AML-193 (cell line): ENCODE measurements around the gene WDR70.

ENCODE experiments used
- DNase-seq, 2 experiments: peaks; one replicate each; lab custom pipeline; 2025; lab: John Stamatoyannopoulos, UW

WDR70 gene

DNA sequence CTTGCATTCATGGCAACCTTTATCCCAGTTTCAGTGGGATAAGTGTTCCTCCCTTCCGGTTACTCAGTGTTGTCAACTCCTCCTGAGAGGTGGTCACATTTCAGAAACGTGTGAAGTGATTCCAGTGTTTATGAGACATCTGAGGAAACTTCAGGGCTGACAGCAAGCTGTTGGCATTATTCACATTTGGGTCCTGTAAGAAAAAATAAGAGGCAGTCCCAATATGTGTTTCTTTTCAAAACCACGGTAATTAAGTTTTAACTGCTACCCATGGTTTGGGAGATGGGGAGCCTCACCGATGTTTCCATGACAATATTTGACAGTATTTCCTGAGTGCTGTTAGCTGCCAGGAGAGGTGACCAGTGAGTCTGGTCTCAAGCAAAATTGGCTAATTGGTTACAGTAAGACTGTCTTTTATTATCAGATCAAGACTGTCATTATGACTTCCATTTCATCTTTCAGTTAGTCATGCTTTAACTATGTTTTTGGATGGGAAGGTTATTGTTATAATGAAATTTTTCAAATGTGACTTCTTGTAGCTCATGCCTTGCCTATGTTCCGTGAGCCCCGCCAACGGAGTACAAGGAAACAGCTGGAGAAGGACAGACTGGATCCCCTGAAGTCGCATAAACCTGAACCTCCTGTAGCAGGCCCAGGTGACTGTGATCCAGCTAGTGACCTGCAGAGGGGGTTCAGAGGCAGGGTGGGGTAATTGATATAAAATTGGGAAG is 345.4 kb downstream of the WDR70 start:
- no peak for DNase-seq

DNA sequence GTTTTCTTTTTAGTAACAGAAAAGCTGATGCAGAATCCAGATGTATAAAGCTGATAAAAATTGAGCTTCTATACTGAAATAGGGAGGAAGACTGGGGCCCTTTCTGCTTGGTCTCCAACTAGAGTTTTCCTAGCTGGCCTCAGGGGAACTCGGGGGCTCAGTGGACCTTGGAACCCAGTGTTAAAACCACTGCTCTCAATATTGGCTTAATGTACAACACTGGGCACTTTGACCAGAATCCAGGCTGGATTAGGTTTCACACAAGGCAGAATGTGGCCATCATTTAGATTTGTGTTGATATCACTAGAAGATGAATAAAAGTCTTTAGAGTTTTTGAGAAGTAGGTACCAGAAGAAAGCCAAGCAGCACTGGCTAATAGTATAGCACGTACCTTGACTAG is 346.1 kb downstream of the WDR70 start:
- DNase-seq, result no peak

GRCh38 chr5:37727238-37727637 is 348.1 kb downstream of the WDR70 start:
- DNase-seq, result no peak

- no peak for DNase-seq
These were observed 351.9 kb downstream of the WDR70 start for GRCh38 chr5:37730896-37731455.

DNA sequence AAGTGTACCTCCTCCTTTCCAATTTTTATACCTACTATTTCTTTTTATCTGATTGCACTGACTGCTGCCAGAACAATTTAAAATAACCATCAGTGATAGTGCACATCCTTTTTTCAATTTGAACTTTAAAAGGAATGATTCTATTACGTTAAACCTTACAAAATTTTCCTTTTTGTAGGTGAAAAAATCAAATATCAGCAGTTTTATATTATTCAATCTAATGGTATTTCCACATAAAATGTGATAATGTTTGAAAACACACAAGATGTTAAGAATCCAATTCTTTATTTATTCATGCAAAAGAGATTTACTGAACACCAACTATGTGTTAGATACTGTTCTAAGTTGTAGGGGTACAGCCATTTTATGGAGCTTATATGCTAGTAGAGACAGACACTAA is 355.0 kb downstream of the WDR70 start:
- no peak for DNase-seq

GRCh38 chr5:37735649-37736347 is 356.7 kb downstream of the WDR70 start:
- DNase-seq, result no peak

DNA sequence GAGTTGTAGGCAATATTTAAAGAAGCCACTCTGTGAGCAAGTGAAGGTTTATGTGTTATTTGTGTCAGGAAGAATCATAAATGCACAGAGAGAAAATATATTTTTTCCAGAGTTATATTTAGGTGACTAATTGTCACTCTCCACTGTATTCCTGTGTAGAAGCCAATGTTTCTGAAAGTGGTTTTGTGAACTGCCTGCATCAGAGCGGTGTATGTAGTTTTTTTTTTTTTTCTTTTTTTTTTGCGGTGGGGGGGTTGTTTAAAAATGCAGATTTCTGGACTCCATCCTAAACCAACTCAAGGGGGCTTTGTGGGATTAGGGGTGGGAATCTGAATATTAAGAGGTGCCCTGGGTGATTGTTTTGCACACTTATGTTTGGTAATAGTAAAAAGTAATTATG is 357.3 kb downstream of the WDR70 start:
- no peak for DNase-seq

DNA sequence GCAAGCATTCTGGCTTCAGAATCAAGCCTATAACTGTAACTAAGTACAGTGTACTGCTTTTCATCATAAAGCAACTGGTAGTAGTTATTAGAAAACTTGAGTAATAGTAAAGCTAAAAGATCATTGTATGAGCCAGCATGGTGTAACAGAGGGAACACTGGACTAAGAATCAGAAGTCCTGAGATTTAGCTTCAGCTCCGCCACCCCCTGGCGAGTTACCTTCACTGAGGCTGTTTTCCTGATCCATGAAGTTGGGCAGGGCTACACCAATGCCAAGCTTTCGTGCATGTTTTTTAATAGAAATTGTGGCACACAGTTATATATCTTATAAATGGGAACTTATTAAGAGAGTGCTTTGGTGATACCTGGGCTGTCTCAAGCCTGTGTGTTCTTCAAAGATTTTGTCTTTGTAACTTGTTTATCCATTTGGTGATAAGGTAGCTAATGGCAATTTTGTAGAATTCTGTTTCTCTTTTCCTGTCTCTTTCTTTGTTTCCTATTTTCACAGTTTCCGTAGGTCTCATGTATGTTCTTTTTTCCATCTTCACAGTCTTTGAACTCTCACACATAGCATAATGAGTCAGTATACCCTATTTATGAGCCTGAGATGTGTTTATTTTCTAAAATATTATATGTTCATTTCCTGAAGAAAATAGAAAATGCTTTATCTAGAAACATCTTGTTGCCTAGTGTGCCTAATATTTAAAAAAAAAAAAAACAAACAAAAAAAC is 358.4 kb downstream of the WDR70 start:
- no peak for DNase-seq

DNA sequence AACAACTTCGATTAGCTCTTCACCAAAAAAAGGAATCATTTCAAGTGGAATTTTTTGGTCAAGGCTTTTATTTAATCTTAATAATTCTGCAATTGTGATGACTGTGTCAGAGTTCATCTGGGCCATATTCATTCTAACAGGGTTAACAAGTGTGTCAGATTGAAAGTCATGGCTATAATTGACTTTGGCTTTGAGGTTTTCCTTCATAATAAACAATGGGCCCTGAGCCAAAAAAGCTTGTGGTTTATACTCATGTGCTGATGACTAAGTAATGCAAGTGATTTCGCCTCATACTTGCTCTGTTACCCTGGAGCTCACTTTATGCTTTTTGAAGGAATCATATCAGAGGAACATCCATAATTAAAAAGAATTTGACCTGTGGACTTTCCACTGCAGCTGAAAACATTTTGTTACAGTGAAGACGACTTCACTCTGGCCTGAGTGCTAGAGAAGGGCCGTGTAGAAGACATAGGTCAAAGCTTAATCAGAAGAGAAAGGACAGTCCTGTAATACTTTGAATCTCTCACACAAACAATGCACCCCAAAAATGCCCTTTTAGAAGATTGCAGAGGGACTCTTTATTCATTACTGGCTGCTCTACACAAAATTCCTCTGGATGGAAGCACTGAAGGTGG is 359.1 kb downstream of the WDR70 start:
- peak in 1 of 2 experiments; percentile 14 for DNase-seq

DNA sequence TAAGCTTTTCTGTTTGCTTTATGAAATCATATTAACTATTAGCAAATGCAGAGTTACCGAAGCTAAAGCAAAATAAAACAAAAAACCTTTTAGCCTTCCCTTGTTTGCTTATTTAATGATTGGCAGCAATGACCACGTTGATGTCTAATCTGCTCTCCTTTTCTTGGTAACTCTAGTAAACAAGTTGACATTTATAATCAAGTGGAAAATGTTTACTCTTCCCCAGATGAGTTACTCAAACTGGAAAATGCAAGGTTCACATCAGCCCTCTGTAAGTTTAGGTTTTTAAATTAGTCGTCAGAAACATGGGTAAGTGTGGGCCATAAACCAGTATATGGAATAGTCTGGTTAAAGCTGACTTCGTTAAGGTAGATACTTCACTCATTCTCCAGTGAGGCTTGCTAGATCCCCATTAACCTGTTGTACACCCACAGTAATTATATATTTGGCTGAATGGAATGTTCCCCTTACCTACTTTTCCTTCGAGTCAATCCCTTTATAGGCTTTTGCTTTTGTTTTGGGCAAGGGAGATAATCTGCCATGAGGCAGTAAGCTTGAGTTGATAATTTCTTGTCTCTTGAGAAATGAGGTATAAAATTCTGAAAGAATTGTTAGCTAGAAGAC is 359.9 kb downstream of the WDR70 start:
- no peak for DNase-seq

GRCh38 chr5:37739817-37740261 is 360.7 kb downstream of the WDR70 start:
- DNase-seq, result no peak

DNA sequence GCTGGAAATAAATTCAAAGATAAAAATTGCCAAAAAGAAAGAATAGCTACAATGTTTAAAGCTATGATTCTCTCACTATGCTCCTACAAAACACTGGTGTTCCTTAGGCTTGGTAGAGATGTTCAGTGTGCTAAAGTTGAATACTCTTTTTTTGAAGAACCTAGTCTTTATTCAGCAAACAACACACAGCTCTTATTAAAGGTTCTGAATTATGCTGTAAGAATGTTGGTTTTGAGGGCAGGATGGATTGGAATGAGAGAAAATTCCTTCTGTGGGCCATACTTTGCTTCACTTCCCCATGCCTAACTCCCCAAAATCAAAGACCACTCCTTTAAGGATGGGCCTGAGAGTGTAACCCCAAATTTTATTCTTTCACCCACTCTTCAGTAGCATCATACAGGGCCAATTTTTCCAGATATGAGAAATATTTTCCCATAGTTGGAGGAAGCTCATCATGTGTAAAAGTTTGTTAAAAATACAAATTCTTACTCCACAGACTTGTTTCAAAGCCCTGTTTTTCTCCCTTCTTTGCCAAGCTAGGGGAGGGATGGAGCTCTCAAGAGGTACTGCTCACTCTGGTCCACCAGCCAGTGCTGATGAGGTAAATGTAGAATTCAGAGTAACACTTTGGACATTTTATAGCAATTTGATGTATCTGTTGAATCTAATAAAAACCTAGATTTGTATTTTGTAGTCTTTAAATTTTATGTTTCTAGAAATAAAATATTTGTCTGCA is 361.4 kb downstream of the WDR70 start:
- no peak for DNase-seq

DNA sequence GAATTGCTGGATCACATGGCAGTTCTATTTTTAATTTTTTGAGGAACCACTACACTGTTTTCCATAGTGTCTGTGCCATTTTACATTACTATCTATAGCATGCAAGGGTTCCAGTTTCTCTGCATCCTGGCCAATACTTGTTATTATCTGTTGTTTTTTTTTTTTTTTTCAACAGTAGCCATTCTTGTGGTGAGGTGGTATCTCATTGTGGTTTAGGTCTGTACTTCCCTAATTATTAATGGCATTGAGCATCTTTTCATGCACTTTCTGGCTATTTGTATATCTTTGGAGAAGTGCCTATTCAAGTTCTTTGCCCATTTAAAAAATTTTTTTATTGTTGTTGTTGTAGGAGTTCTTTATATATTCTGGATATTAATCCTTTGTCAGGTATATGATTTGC is 363.0 kb downstream of the WDR70 start:
- DNase-seq, result peak in 1 of 2 experiments; percentile 3

DNA sequence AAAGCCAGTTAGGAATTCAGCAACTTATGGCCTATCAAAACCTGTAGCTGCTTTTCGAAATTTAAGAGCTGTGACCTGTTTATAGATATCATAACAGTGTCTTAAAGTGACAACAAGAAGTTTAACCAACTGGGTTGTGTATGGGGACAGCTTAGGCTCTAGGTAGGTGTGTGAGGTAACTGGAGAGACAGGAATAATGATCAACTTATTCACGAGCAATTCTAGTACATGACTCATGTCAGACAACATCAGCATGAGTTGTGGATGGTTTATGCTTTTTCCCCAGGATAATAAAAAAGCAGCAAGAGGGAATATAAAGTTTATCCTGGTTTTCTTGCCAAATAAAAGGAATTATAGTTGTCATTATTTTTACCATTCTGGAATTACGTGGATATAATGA is 372.1 kb downstream of the WDR70 start:
- DNase-seq, result no peak

DNA sequence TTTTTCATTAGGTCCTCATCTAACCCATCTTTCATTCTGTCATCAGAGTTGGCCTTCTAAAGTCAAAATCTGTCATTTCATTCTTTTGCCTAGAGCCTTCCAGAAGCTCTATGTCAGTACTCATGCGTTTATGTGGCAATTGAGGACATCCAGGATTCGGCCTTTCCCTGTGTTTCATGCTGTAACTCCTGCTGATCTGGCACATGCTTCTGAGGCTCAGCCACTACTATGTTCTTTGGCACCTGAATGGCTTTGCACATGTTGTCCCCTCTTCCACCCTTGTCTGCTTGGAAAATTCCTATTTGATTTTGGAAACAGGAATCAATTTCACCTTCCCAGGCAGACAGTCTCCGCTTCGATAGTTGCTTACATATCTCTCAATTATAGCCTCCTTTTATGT is 375.9 kb downstream of the WDR70 start:
- no peak for DNase-seq

GRCh38 chr5:37755581-37755980 is 376.5 kb downstream of the WDR70 start:
- DNase-seq, result no peak

DNA sequence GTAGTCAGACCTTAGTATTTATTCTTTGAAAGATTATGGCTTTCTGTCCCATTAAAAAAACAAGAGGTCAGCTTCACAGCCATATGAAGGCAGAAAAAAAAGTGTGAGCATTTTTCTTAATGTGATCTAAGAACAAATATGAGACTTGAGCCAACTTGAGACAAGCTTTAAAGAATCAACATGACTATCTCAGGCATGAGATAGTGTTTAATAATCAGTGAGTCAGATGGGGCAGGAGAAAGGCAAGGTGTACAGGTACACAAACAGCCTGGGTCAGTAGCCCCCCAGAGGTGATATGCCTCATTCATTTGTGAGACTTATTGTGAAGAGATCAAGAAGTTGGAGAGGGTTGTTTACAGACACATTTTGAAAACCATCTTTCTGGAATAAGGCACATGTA is 377.1 kb downstream of the WDR70 start:
- DNase-seq, result no peak

DNA sequence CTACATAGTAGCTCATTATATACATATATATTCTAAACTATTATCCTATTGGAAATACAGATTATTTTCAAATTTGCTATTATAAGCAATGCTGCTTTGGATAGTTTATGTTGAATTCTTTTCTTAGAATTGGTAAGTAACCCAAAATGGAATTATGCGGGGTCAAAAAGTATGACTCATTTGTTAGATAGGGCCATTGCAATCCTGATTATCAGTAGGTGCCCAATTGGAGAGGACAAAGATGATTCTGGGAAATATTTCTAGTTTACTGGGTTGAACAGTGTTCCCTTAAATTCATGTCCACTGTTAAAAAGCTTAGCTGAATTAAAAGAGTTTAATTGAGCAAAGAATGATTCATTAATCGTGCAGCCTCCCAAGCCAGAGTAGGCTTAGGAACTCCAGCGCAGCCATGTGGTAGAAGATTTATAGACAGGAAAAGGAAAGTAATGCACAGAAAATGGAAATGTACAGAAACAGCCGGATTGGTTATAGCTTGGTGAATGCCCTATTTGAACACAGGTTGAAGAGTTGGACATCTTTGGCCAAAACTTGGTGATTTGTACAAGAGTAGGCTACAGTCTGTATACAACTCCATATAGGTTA is 379.0 kb downstream of the WDR70 start:
- DNase-seq, result no peak

- no peak for DNase-seq
These were observed 388.1 kb downstream of the WDR70 start for GRCh38 chr5:37767251-37767650.

- DNase-seq, result no peak
These were observed 388.8 kb downstream of the WDR70 start for GRCh38 chr5:37767961-37768360.

DNA sequence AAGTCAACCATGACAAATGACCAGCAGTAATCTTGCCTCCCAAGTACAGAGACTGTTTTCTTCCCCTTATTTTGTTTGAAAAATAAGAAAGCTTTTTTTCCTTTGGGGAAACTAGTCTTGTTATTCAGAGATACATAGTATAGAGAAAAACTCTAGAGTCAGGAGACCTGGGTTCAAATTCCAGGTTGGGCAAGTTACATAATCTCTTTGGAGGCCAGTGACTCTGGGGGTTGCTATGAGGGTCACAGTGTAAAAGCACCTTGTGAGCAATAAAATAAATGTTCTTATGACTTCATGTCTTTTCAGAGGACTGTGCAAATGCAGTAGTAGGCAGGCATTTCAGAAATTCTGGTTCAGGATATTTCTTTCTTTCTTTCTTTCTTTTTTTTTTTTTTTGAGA is 389.3 kb downstream of the WDR70 start:
- no peak for DNase-seq
